GM19193 (cell line): Measurements from ENCODE around the gene STARD9.

ENCODE experiments used
- POLR2A ChIP-seq: IDR thresholded peaks from 4 replicates; pipeline ENCODE4 v1.6.1; 2011; ENCODE audit not compliant: insufficient read depth, insufficient read length; ENCODE audit errors: extremely low read depth

The STARD9 gene

DNA sequence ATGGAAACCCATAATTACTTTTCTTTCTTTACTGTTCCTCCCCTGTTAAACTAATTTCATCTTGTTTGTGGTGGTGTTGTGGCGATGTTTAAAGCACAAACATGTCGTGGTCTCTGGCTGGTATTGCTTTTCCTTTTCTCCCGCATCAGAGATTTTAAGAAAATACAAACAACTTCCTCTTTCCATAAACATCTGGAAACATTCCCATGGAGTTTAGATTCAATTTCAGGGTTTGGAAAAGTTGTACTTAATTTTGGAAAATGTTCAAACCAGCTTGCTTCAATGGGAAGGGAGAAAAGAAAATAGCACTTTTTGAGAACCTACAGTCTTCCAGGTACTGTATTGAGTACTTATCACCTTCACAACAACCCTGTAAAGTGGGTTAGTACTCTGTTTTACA lies 30.4 kb downstream of the STARD9 start:
- TF ChIP-seq POLR2A, result no peak

DNA sequence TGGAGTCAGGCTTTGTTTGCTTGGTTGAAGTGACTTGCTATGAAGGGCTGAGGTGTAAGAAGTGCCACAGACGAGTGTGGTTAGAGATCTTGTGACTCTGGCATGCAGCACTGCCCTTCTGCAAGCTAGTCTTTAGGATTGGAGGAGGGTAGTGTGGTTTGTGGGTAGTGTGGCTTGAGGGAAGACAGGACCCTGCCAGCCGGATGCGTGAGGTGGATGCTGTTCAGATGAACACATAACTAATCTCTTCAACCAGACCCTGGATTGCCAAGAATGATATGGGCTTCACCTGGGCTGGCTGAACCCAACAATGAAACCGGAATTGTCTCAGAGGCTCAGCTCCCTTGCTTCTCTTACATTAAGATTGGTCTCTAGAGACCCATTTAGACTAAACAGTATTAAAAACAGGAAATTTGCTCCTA lies 32.7 kb downstream of the STARD9 start:
- no peak for TF ChIP-seq POLR2A

DNA sequence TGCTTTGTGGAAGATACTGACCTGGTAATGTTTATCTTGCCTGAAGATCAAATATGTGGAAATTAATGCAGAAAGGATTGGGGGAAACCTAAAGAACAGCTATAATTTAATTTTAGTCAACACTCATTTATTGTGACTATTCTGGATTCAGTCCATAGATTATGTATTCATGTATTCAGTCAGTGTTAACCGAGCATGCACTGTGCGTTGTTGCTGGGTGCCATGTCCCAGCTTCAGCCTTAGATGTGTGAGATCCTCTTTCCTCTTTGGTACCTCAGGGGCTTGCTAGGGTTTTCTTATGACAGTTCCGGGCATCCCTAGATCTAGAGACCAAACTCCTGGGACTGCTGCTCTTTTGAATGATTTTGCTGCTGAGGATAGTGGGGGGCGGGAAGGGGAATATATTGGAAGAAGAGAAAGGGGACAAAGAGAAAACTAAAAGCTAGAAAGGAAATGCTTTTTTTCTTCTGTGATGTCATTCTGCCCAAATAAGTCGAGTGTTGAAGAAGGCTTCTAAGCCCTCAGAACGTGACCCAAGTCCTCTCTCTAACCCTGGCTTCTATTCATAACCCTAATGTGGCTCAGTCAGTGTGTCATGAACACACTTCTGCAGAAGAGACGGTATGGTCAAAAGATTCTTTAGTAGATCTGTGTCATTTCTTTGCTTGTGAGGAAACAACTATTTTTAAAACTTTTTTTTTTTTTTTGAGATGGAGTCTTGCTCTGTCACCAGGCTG lies 33.5 kb downstream of the STARD9 start:
- no peak for TF ChIP-seq POLR2A

DNA sequence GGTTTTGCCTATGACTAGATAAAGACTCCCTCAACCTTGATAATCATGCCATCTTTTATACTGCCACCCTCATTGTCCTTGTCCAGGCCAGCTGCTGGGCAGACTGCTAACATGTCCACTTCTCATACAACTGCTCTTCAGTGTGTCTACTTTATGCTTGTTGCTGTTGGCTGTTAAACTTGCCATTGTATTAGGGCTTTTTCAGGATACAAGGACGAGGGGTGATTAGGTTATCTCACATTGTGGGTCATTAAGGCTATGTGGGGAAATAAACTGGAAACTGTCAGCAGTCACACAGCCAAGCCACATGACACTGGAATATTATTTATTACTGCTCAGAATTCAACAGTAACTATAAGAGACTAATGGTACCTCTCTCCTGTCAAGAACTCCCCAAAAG lies 36.1 kb downstream of the STARD9 start:
- no peak for TF ChIP-seq POLR2A

DNA sequence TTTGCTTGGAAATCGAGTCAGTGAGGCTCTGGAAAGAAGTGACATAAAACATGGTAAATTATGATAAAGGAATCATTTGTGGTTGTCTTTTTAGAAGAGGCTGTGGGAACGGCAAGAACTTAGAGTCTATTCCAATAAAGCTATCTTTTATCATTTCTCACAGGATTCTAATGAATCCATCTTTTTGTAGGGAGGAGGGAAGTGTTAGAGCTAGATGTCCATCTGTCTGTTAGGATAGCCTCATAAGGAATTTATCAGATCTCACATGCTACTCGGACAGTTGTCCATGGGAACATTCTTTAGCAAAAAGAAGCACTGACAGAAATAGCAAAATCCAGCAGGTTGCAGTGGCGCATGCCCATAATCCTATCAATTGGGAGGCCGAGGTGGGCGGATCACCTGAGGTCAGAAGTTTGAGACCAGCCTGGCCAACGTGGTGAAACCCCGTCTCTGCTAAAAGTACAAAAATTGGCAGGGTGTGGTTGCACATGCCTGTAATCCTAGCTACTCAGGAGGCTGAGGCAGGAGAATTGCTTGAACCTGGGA lies 37.0 kb downstream of the STARD9 start:
- no peak for TF ChIP-seq POLR2A

DNA sequence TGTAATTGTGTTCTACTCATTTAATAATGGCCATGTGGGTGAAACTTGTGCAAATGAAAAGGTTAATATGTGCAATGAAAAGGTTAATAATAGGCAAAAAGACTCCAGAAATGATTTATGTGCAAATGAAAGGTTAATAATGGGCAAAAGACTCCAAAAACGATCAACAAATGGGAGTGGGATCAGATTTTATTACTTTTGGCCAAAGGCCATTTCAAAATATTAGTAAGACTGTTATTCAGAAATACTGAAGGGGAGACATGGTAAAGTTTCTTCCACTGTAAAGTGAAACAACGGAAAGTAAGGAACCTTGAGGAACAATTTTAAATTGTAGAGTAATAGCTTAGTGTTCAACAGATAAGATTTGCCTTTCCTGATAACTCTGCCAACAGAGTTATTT lies 40.7 kb downstream of the STARD9 start:
- TF ChIP-seq POLR2A, result no peak

DNA sequence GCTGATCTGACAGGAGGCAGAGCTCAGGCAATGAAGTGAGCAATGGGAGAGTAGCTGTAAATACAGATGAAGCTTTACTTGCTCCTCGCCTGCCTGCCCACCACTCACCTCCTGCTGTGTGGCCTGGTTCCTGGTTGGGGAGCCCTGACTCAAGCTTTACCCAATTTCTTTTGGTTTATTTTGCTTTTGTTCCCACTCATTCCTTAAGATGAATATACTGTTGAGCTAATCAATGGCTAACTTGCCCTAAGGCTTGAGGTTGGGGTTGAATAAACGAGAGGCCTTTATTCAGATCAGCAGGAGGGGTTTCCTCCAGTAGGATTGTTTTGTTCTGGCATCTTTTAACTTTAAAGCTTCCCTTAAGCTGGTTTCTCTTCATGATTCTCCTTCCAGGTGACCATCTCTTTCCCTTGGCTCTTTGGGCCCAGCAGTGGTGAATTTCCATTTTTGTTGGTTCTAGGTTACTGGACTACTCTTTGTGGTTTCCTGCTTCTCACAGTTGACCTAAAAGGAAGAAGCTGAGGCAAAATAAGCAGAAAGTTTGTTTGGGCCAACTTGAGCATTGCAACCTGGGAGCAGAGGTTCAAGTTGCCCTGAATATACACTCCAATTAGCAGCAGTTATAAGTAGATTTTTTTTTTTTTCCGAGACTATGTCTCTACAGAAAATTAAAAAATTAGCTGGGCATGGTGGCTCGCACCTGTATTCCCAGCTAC lies 44.4 kb downstream of the STARD9 start:
- no peak for TF ChIP-seq POLR2A

DNA sequence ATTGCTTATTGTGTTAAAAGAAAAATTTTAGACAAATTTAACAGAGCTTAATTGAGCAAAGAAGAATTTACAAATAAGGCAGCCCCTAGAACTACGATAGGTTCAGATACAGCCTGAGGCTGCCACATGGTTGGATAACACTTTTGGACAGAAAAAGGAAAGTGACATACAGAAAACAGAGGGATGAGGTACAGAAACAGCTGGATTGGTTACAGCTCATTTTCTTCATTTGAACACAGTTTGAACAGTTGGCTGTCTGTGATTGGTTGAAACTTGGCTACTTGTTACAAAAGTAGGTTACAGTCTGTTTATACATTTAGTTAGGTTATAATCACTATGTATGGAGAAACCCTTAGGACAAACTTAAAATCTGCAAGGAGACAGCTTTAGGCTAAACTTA lies 46.0 kb downstream of the STARD9 start:
- no peak for TF ChIP-seq POLR2A

DNA sequence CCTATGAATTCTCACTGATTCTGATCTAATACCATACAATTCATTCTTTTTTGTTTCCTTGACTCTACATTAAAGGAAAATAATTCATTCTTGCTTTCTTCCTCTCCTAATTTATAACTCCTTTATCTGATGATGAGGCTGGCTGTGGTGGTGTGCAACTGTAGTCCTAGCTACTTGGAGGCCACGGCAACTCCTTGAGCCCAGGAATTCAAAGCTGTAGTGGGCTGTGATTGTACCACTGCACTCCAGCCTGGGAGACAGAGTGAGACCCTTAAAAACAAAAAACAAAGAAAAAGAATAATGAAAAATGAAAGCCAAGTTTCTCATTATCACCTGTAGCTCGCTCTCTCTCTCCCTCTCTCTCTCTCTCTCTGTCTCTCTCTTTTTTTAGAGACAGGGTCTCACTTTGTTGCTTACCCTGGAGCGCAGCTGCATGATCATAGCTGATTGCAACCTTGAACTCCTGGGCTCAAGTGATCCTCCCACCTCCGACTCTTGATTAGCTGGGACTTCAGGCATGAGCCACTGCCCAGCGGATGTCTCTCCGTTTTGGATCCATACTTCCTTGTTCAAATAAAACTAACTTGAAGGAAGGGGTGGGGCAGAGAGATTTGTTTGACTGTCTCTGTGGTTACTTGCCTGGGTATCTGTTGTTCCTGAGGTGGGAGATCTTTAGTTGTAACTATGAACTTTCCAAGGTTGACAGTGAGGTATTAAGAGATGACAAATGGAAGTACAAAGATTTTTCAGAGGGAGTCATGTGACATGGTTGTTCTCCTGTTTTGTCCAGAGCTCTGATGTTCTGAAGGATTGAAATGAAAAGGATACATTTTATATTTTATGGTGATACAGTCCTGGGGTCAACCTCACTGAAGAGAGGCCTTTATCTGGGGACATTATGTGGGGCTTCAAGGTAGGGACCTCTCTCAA lies 46.9 kb downstream of the STARD9 start:
- no peak for TF ChIP-seq POLR2A

DNA sequence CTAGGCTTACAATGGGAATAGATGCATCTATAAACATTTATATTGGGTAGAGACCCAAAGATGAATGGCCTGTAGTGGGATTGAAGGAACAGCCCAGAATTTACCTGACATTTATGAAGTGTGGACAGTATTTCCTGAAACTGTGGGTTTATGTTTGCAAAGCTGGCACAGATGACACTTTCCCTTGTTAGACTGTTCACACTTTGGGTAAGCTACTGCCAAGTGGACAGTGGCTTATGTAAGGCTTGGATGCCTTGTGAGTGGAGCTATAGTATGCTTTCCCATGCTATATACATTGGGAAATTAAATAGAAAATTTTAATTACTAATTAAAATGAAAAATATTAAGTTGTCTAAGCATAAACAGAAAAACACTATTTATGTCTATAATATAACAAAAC lies 48.5 kb downstream of the STARD9 start:
- TF ChIP-seq POLR2A, result no peak

DNA sequence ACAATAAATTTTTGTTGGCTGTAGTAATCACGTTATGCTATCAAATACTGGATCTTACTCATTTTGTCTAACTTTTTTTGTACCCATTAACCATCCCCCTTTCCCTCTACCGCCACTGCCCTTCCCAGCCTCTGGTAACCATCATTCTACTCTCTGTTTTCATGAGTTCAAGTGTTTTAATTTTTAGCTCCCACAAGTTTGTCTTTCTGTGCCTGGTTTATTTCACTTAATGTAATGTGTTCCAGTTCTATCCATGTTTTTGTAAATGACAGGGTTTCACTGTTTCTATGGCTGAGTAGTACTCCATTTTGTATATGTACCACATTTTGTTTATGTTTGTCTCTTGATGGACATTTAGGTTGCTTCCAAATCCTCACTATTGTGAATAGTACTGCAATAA lies 52.1 kb downstream of the STARD9 start:
- TF ChIP-seq POLR2A, result no peak

DNA sequence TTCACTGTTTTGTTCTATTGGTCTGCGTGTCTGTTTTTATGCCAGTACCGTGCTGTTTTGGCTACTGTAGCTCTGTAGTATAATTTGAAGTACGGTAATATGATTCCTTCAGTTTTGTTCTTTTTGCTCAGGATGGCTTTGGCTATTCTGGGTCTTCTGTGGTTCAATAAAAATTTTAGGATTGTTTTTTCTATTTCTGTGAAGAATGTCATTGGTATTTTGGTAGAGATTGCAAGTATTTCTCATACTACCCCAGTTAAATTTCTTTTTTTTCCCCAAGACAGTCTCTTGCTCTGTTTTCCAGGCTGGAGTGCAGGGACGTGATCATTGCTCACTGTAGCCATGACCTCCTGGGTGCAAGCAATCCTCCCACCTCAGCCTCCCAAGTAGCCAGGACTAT lies 53.4 kb downstream of the STARD9 start:
- TF ChIP-seq POLR2A, result no peak

DNA sequence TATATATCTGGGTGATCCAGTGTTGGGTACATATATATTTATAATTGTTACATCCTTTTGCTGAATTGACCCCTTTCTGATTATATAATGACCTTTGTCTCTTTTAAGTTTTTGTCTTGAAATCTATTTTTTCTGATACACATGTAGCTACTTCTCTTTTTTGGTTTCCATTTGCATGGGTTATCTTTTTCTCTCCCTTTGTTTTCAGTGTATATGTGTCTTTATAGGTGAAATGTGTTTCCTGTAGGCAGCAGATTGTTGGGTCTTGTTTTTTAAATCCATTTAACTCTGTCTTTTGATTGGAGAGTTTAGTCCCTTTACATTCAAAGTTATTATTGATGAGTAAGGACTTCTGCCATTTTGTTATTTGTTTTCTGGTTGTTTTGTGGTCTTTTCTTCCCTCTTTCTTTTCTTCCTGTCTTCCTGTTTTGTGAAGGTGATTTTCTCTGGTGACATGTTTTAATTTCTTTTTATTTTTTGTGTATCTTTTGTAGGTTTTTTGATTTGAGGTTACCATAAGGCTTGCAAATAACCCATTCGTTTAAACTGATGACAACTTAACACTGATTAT lies 56.8 kb downstream of the STARD9 start:
- TF ChIP-seq POLR2A, result no peak

DNA sequence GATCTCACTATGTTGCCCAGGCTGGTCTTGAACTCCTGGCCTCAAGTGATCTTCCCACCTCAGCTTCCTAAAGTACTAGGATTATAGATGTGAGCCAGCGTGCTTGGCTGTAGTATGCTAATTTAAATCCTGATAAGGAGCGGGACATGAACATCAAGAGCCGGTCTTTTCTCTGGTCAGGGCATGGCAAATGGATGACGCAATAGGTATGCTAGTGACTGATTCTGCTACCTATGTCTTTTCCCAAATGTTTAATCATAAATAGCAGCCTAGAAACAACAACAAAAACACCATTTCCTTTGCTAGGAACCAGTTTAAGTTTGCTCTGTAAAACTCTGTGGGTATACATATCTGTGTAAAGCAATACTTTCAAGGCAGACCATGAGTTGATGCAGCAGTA lies 64.7 kb downstream of the STARD9 start:
- no peak for TF ChIP-seq POLR2A
